Spinal cord (tissue), 10 donors: Measurements from ENCODE around the gene SNX15. TPM values are rescaled to one million over a fixed set of nuclear protein-coding genes. Genes with fewer than 3 reads are reported as not detected.
"Not testable (repeated sequence)": the region's sequence is repeated elsewhere in the genome, so short reads cannot be mapped to it uniquely, and the experiment has no call there.

Source experiments
- DNase-seq, 6 donors: peaks; one replicate each; pipeline versions ENCODE4 v3.0.0 to v3.0.0-alpha.2; 2013 to 2015; ENCODE audit warnings: low spot score in 6 of 6, low read depth in 4 of 6
- H3K27ac ChIP-seq: one replicate; pipeline ENCODE4 v1.5.1; 2013; ENCODE audit warnings: low read depth, low read length, control low read depth
- H3K27me3 ChIP-seq: one replicate; pipeline ENCODE4 v1.6.1; 2013; ENCODE audit warnings: low read length; ENCODE audit not compliant: control insufficient read depth, insufficient read depth
- H3K36me3 ChIP-seq: one replicate; pipeline ENCODE4 v1.6.1; 2013; ENCODE audit warnings: low read length; ENCODE audit not compliant: control insufficient read depth, insufficient read depth
- H3K4me1 ChIP-seq: one replicate; pipeline ENCODE4 v1.6.1; 2013; ENCODE audit warnings: low read length; ENCODE audit not compliant: control insufficient read depth, insufficient read depth
- H3K4me3 ChIP-seq: one replicate; pipeline ENCODE4 v1.5.1; 2013; ENCODE audit warnings: low read depth, low read length, control low read depth
- H3K9me3 ChIP-seq: one replicate; pipeline ENCODE4 v1.6.1; 2013; ENCODE audit warnings: low read length; ENCODE audit not compliant: control insufficient read depth, insufficient read depth
- WGBS: methylation state at CpG from one replicate; pipeline ENCODE4 v1.1.5; 2013; ENCODE audit warnings: missing lambda C conversion rate; ENCODE audit not compliant: insufficient coverage; 5-methylcytosine and 5-hydroxymethylcytosine counted together
- polyA plus RNA-seq, 2 donors: library from polyadenylated mRNA; unstranded; fragments of 120-200 nt; gene quantifications; one replicate each; pipeline ENCODE4 v1.2.1, GENCODE V29; 2013; ENCODE audit not compliant: insufficient read length in 2 of 2
- total RNA-seq, 2 donors: library from RNA; depleted of rRNA in 1 of 2; stranded (reverse); fragments of 120-200 nt in 1 of 2; fragments of >200 nt in 1 of 2; gene quantifications; one replicate each; pipeline versions ENCODE4 v1.2.3 to v1.2.4, GENCODE V29; 2013 to 2014
- donor health status: healthy.

Gene SNX15
- total and polyA plus RNA-seq, 4 donors, result 14.4 to 32.4 (median 28.2) TPM

GRCh38 chr11:64998141-64998540, 29.1 kb upstream of the SNX15 start:
- no peaks in the 10 kb centered on the region for H3K36me3 ChIP-seq
- no peaks in the 10 kb centered on the region for H3K27me3 ChIP-seq
- H3K27ac ChIP-seq, result no peak overlapping the region
- H3K9me3 ChIP-seq, result no peaks in the 10 kb centered on the region
- peaks cover 10% of the 10 kb centered on the region for H3K4me1 ChIP-seq
- no CpG with 5 or more reads among the region's 1 CpG for WGBS
- DNase-seq, result no peak
- H3K4me3 ChIP-seq, result no peak overlapping the region

GRCh38 chr11:64998690-64999431, 28.4 kb upstream of the SNX15 start:
- no peak for DNase-seq
- H3K4me3 ChIP-seq, result no peak overlapping the region
- no peaks in the 10 kb centered on the region for H3K9me3 ChIP-seq
- H3K27me3 ChIP-seq, result no peaks in the 10 kb centered on the region
- peaks cover 10% of the 10 kb centered on the region for H3K4me1 ChIP-seq
- no peak overlapping the region for H3K27ac ChIP-seq
- WGBS, result 68% methylated on average over 7 of the region's 9 CpGs
- H3K36me3 ChIP-seq, result no peaks in the 10 kb centered on the region

- H3K9me3 ChIP-seq, result no peaks in the 10 kb centered on the region
- no peak overlapping the region for H3K4me3 ChIP-seq
- H3K36me3 ChIP-seq, result no peaks in the 10 kb centered on the region
- H3K27me3 ChIP-seq, result no peaks in the 10 kb centered on the region
- DNase-seq, result no peak
- H3K4me1 ChIP-seq, result peaks cover 10% of the 10 kb centered on the region
- H3K27ac ChIP-seq, result no peak overlapping the region
- no CpG with 5 or more reads among the region's 1 CpG for WGBS
Observed at GRCh38 chr11:64999478-64999877, 27.8 kb upstream of the SNX15 start.

- H3K4me1 ChIP-seq, result no peaks in the 10 kb centered on the region
Observed at GRCh38 chr11:65002706-65003105, 24.5 kb upstream of the SNX15 start.

GRCh38 chr11:65003282-65003681, 24.0 kb upstream of the SNX15 start:
- no peaks in the 10 kb centered on the region for H3K4me1 ChIP-seq
- no peaks in the 10 kb centered on the region for H3K9me3 ChIP-seq
- no peaks in the 10 kb centered on the region for H3K27me3 ChIP-seq
- H3K36me3 ChIP-seq, result no peaks in the 10 kb centered on the region
- WGBS, result 56% methylated on average over 7 of the region's 7 CpGs
- H3K27ac ChIP-seq, result no peak overlapping the region
- no peak for DNase-seq
- no peak overlapping the region for H3K4me3 ChIP-seq

More at GRCh38 chr11:65002706-65003105, 24.5 kb upstream of the SNX15 start:
- H3K9me3 ChIP-seq, result no peaks in the 10 kb centered on the region
- H3K27ac ChIP-seq, result no peak overlapping the region
- no peaks in the 10 kb centered on the region for H3K27me3 ChIP-seq
- no peak overlapping the region for H3K4me3 ChIP-seq
- 61% methylated on average over 3 of the region's 5 CpGs for WGBS
- no peaks in the 10 kb centered on the region for H3K36me3 ChIP-seq
- DNase-seq, result no peak

- not testable (repeated sequence) for H3K27me3 ChIP-seq
Observed at GRCh38 chr11:65003968-65004367, 23.3 kb upstream of the SNX15 start.

GRCh38 chr11:65008016-65008415, 19.2 kb upstream of the SNX15 start:
- WGBS, result 57% methylated on average over 3 of the region's 7 CpGs
- no peaks in the 10 kb centered on the region for H3K27me3 ChIP-seq
- H3K4me3 ChIP-seq, result no peak overlapping the region
- no peaks in the 10 kb centered on the region for H3K9me3 ChIP-seq
- H3K27ac ChIP-seq, result no peak overlapping the region
- no peak for DNase-seq
- H3K36me3 ChIP-seq, result no peaks in the 10 kb centered on the region
- H3K4me1 ChIP-seq, result no peaks in the 10 kb centered on the region

More at GRCh38 chr11:65003968-65004367, 23.3 kb upstream of the SNX15 start:
- not testable (repeated sequence) for DNase-seq, H3K27ac ChIP-seq, H3K9me3 ChIP-seq, H3K36me3 ChIP-seq, H3K4me3 ChIP-seq, H3K4me1 ChIP-seq
- 75% methylated on average over 2 of the region's 3 CpGs for WGBS

- Histone ChIP-seq H3K9me3 (no peaks in the 10 kb centered on the region), H3K4me1 (peaks cover 5% of the 10 kb centered on the region), H3K27ac (no peak overlapping the region), H3K4me3 (no peak overlapping the region), H3K27me3 (no peaks in the 10 kb centered on the region), H3K36me3 (no peaks in the 10 kb centered on the region)
- no CpG with 5 or more reads among the region's 2 CpGs for WGBS
- DNase-seq, result no peak
Observed at GRCh38 chr11:65008873-65009272, 18.4 kb upstream of the SNX15 start.

- peaks cover 15% of the 10 kb centered on the region for H3K4me1 ChIP-seq
- 16% methylated on average over 22 of the region's 22 CpGs for WGBS
- peaks cover 13% of the 10 kb centered on the region for H3K36me3 ChIP-seq
- peak overlapping the region; percentile 100 for H3K27ac ChIP-seq
- peak overlapping the region; percentile 92 for H3K4me3 ChIP-seq
- DNase-seq, result peak in 5 of 6 donors; percentile 62 to 94 (median 75)
- no peaks in the 10 kb centered on the region for H3K27me3 ChIP-seq
- no peaks in the 10 kb centered on the region for H3K9me3 ChIP-seq
Observed at GRCh38 chr11:65013130-65013887, 13.9 kb upstream of the SNX15 start.
